ACC112 (cell line): ENCODE data around the gene INHBB.
"Not testable (repeated sequence)": the region's sequence is repeated elsewhere in the genome, so short reads cannot be mapped to it uniquely, and the experiment has no call there.

Experiments used
- H2AFZ ChIP-seq: fragments of 200-600 bp; sonication (generic); one replicate; pipeline ENCODE4 v1.6.0; 2017; ENCODE audit warnings: antibody characterized with exemption, low read length; ENCODE audit not compliant: unreplicated experiment
- H3K27ac ChIP-seq: fragments of 200-600 bp; sonication (generic); 2 replicates; pipeline ENCODE4 v1.5.1; 2014; ENCODE audit warnings: low read depth, mild to moderate bottlenecking, antibody characterized with exemption, low read length, moderate library complexity
- H3K27me3 ChIP-seq: fragments of 200-600 bp; sonication (generic); 2 replicates; pipeline ENCODE4 v1.6.1; 2014; ENCODE audit warnings: mild to moderate bottlenecking, antibody characterized with exemption, low read length, moderate library complexity, mixed read lengths; ENCODE audit not compliant: insufficient read depth
- H3K36me3 ChIP-seq: fragments of 200-600 bp; sonication (generic); 2 replicates; pipeline ENCODE4 v1.6.1; 2016; ENCODE audit warnings: mild to moderate bottlenecking, antibody characterized with exemption, low read length, moderate library complexity, mixed read lengths; ENCODE audit not compliant: insufficient read depth
- H3K4me1 ChIP-seq: fragments of 200-600 bp; sonication (generic); one replicate; pipeline ENCODE4 v1.6.1; 2016; ENCODE audit warnings: low read length, mixed read lengths; ENCODE audit not compliant: insufficient read depth, unreplicated experiment, control insufficient read depth
- H3K4me3 ChIP-seq: fragments of 200-600 bp; sonication (generic); 2 replicates; pipeline ENCODE4 v1.5.1; 2014; ENCODE audit warnings: mild to moderate bottlenecking, low read depth, low read length
- H3K79me2 ChIP-seq: fragments of 200-600 bp; sonication (generic); one replicate; pipeline ENCODE4 v1.6.0; 2016; ENCODE audit warnings: low read length; ENCODE audit not compliant: control insufficient read depth, unreplicated experiment, insufficient read depth

Gene INHBB

DNA sequence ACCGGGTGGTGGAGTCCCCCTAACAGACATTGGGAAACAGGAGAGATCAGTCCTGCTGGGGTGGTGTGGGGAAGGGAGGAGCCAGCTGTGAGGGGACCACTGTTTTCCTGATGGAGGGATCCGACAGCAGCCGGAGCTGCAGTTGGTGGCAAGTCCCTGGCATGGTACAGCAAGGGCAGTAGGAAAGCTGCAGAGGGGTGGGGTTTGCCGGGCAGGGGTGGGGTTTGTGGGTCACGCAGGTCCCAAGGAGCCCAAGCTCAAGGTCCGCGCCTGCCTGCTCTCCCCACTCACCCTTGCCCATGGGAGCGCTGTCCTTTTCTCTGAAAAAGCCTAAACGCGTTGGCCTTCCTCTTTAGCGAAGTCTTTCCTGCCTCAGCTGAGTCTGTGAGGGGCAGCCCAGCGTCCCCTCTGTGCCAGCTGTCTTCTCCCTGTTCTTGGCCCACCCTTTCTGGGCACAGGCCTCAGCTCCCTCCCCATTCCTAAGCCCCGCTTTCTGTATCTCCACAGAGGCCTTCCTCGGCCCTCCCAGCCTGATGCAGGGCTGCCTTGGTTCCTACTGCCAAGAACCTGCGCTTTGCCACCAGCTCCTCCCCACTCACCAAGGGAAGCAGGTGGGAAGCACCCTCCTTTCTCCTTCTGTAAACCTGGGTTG is 29.3 kb upstream of the INHBB start:
- Histone ChIP-seq H3K36me3 (no peaks in the 10 kb centered on the region), H3K27me3 (no peaks in the 10 kb centered on the region), H2AFZ (no peak overlapping the region), H3K79me2 (no peaks in the 10 kb centered on the region), H3K4me1 (no peaks in the 10 kb centered on the region), H3K27ac (no peak overlapping the region), H3K4me3 (no peak overlapping the region)

- no peak overlapping the region for H2AFZ ChIP-seq
- no peaks in the 10 kb centered on the region for H3K79me2 ChIP-seq
- H3K4me3 ChIP-seq = no peak overlapping the region
- no peaks in the 10 kb centered on the region for H3K36me3 ChIP-seq
- no peaks in the 10 kb centered on the region for H3K4me1 ChIP-seq
- H3K27me3 ChIP-seq = no peaks in the 10 kb centered on the region
- H3K27ac ChIP-seq = no peak overlapping the region
Observed at GRCh38 chr2:120317180-120317533, 28.8 kb upstream of the INHBB start.

DNA sequence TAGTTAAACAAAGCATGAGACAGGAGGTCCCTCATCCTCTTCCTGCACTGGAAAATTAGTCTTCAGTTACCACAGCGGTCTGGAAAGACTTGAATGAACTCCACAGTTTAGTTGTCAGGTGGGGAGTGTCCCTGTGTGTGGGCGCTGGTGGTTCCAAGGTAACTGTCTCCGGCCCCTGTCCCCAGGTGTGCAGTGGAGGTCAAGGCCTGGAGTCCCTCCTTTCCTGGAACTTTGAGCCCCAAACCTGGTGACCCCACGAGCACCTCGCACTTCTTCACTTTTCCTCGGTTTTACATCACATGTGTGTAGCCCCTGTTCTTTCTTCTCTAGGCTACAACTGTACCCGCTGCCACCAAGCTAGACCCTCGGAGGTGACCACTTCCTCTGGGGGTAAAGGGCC is 28.0 kb upstream of the INHBB start:
- H3K27ac ChIP-seq = no peak overlapping the region
- H3K4me3 ChIP-seq = no peak overlapping the region
- H3K36me3 ChIP-seq = no peaks in the 10 kb centered on the region
- H3K79me2 ChIP-seq = no peaks in the 10 kb centered on the region
- no peak overlapping the region for H2AFZ ChIP-seq
- no peaks in the 10 kb centered on the region for H3K27me3 ChIP-seq
- no peaks in the 10 kb centered on the region for H3K4me1 ChIP-seq

GRCh38 chr2:120318626-120319025 is 27.3 kb upstream of the INHBB start:
- Histone ChIP-seq H3K36me3 (no peaks in the 10 kb centered on the region), H3K4me1 (no peaks in the 10 kb centered on the region), H3K27me3 (no peaks in the 10 kb centered on the region), H3K27ac (no peak overlapping the region), H3K4me3 (no peak overlapping the region), H2AFZ (no peak overlapping the region), H3K79me2 (no peaks in the 10 kb centered on the region)

GRCh38 chr2:120319123-120319522 is 26.8 kb upstream of the INHBB start:
- H3K27me3 ChIP-seq = no peaks in the 10 kb centered on the region
- no peaks in the 10 kb centered on the region for H3K4me1 ChIP-seq
- H2AFZ ChIP-seq = no peak overlapping the region
- H3K4me3 ChIP-seq = no peak overlapping the region
- H3K27ac ChIP-seq = no peak overlapping the region
- H3K79me2 ChIP-seq = no peaks in the 10 kb centered on the region
- H3K36me3 ChIP-seq = no peaks in the 10 kb centered on the region

- Histone ChIP-seq H3K27me3 (no peaks in the 10 kb centered on the region), H3K4me3 (no peak overlapping the region), H3K36me3 (no peaks in the 10 kb centered on the region), H3K27ac (no peak overlapping the region), H2AFZ (no peak overlapping the region), H3K4me1 (no peaks in the 10 kb centered on the region), H3K79me2 (no peaks in the 10 kb centered on the region)
Observed at GRCh38 chr2:120319686-120320317, 26.1 kb upstream of the INHBB start.

DNA sequence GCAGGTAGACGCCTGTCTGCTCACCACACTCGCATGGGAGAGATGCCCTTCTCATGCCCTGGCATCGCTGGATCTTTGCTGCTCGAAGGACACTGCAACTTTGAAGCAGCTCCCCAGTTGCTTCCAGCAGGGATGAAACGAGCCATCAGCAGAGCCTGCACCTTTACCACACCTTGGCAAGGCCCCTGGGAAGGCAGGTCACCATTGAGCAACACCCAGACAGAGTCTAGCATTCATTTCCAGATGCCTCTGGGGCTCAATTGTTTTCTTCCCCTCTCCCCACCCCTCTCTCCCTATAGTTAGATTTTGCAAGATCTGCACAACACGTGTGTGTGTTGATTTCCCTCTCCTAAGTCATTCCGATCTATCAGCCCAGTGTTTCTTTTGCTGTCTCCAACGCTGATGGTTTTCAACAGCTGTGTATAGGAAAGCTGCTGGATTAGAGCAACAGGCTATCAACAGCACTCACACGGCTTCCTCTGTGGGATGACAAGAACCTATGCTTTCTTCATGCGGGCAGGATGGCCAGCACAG is 25.6 kb upstream of the INHBB start:
- H3K27me3 ChIP-seq = no peaks in the 10 kb centered on the region
- H3K79me2 ChIP-seq = no peaks in the 10 kb centered on the region
- H3K36me3 ChIP-seq = no peaks in the 10 kb centered on the region
- no peak overlapping the region for H3K4me3 ChIP-seq
- H3K27ac ChIP-seq = no peak overlapping the region
- H2AFZ ChIP-seq = no peak overlapping the region
- H3K4me1 ChIP-seq = no peaks in the 10 kb centered on the region

- H3K4me3 ChIP-seq, H3K27me3 ChIP-seq, H3K4me1 ChIP-seq, H3K36me3 ChIP-seq, H3K27ac ChIP-seq, H3K79me2 ChIP-seq, H2AFZ ChIP-seq: not testable (repeated sequence)
Observed at GRCh38 chr2:120320887-120321556, 24.9 kb upstream of the INHBB start.

- Histone ChIP-seq H3K4me3 (no peak overlapping the region), H3K27ac (no peak overlapping the region), H2AFZ (no peak overlapping the region), H3K36me3 (no peaks in the 10 kb centered on the region), H3K27me3 (no peaks in the 10 kb centered on the region), H3K79me2 (no peaks in the 10 kb centered on the region), H3K4me1 (no peaks in the 10 kb centered on the region)
Observed at GRCh38 chr2:120321721-120322284, 24.1 kb upstream of the INHBB start.

DNA sequence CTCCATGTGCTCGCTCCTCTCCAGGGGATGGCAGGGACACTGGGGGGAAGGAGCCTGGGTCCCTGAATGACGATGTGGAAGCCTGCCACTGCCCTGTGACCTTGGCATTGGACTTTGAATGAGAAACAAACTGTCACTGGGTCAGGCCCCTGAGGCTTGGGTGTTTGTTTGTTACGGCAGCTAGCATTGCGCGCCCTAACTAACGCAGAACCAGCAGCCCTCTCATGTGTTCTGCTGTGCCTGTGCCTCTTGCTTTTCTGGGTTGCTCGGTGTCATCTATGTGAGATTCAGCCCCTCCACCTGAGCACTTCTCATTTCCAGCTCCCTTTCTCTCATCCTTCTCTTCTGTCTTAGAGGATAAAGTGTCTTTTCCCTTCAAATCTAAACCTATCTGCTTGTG is 23.6 kb upstream of the INHBB start:
- no peaks in the 10 kb centered on the region for H3K4me1 ChIP-seq
- H3K36me3 ChIP-seq = no peaks in the 10 kb centered on the region
- no peak overlapping the region for H3K4me3 ChIP-seq
- H3K27ac ChIP-seq = no peak overlapping the region
- H2AFZ ChIP-seq = no peak overlapping the region
- no peaks in the 10 kb centered on the region for H3K79me2 ChIP-seq
- H3K27me3 ChIP-seq = no peaks in the 10 kb centered on the region
